Panc1 (cell line): ENCODE measurements around the gene CNTNAP1. TPM values are rescaled to one million over a fixed set of nuclear protein-coding genes. Genes with fewer than 3 reads are reported as not detected.
"Not testable (repeated sequence)": the region's sequence is repeated elsewhere in the genome, so short reads cannot be mapped to it uniquely, and the experiment has no call there.

ENCODE experiments used
- ATAC-seq: fragments of 200-7000 bp; cut with Tn5 transposase; 2 replicates; pipeline ENCODE4 v1.9.1; 2020; ENCODE audit warnings: mild to moderate bottlenecking, moderate library complexity
- BruUV-seq: library from RNA; stranded (reverse); fragments of 400-500 nt; replicated peaks from 2 replicates; lab custom pipeline; 2021; lab: Mats Ljungman, UMichigan
- CTCF ChIA-PET: fragments of 300-600 bp; sonication (Branson Sonifier 250); formaldehyde crosslinking; loops from one replicate; lab custom pipeline; 2022; ENCODE audit warnings: antibody characterized with exemption; lab: Charles Lee
- POLR2A ChIA-PET: fragments of 300-600 bp; sonication (Branson Sonifier 250); formaldehyde crosslinking; loops from one replicate; lab custom pipeline; 2022; ENCODE audit warnings: antibody characterized with exemption; lab: Charles Lee
- DNase-seq: peaks from one replicate; pipeline ENCODE4 v3.0.0-alpha.2; 2010; ENCODE audit warnings: low read depth, low spot score
- H3K27ac ChIP-seq: 2 replicates; pipeline ENCODE4 v1.5.1; 2011; ENCODE audit warnings: mild to moderate bottlenecking, low read length, inconsistent platforms
- H3K27me3 ChIP-seq: fragments of 200-500 bp; sonication (Bioruptor generic); 2 replicates; pipeline ENCODE4 v1.6.0; 2014; ENCODE audit warnings: low read length, inconsistent platforms; ENCODE audit not compliant: control insufficient read depth, insufficient read depth
- H3K36me3 ChIP-seq: fragments of 200-500 bp; sonication (Bioruptor generic); 2 replicates; pipeline ENCODE4 v1.5.1; 2014; ENCODE audit warnings: inconsistent platforms, mild to moderate bottlenecking, low read length, moderate library complexity; ENCODE audit not compliant: control insufficient read depth, insufficient read depth
- H3K4me1 ChIP-seq: 2 replicates; pipeline ENCODE4 v1.5.1; 2011; ENCODE audit warnings: inconsistent platforms, mild to moderate bottlenecking, low read length, moderate library complexity; ENCODE audit not compliant: control insufficient read depth, insufficient read depth
- H3K4me3 ChIP-seq, 2 experiments: 2 replicates each; pipeline ENCODE4 v1.5.1; 2011 to 2012; ENCODE audit warnings: low read depth in 2 of 2, low read length in 2 of 2, mild to moderate bottlenecking in 2 of 2, inconsistent platforms in 1 of 2, moderate library complexity in 1 of 2
- H3K9me3 ChIP-seq: fragments of 200-500 bp; sonication (Bioruptor generic); 2 replicates; pipeline ENCODE4 v1.5.1; 2014; ENCODE audit warnings: low read depth, mild to moderate bottlenecking, inconsistent platforms, low read length, moderate library complexity; ENCODE audit not compliant: control insufficient read depth, insufficient read depth
- POLR2AphosphoS5 ChIP-seq: IDR thresholded peaks from 2 replicates; pipeline ENCODE4 v1.6.1; 2012; ENCODE audit warnings: mild to moderate bottlenecking, low read depth, low read length, moderate library complexity
- SIN3A ChIP-seq: IDR thresholded peaks from 2 replicates; pipeline ENCODE4 v1.6.1; 2012; ENCODE audit warnings: low read depth, mild to moderate bottlenecking, low read length, moderate library complexity, borderline replicate concordance; ENCODE audit not compliant: insufficient read depth
- TCF7L2 ChIP-seq: IDR thresholded peaks from 2 replicates; pipeline ENCODE4 v1.6.1; 2011; ENCODE audit warnings: mild to moderate bottlenecking, low read depth, low read length, inconsistent platforms
- in situ Hi-C: cut with HindIII; loops from 2 replicates; pipeline ENCODE4 v1.10.0; 2016; ENCODE audit warnings: low sequenced_read_pairs, low pct_unique_long_range_greater_than_20kb
- intact Hi-C: fragments of 100-400 bp; cut with micrococcal nuclease; formaldehyde crosslinking; loops from one replicate; pipeline ENCODE4 v1.10.0; 2022; ENCODE audit not compliant: unreplicated experiment
- total RNA-seq: library from RNA; stranded (reverse); gene quantifications from one replicate; pipeline ENCODE4 v1.2.1, GENCODE V29; 2021; ENCODE audit not compliant: unreplicated experiment
- TF ChIP-seq, protein P1 (sequence below), 2 experiments: IDR thresholded peaks; 2 replicates each; pipeline ENCODE4 v1.6.1; 2011 to 2012; ENCODE audit warnings: low read depth in 2 of 2, control low read depth in 1 of 2, low read length in 1 of 2, mild to moderate bottlenecking in 1 of 2, moderate library complexity in 1 of 2; ENCODE audit not compliant: insufficient read depth in 1 of 2
- TF ChIP-seq, protein P2 (sequence below): fragments of 450-650 bp; IDR thresholded peaks from 2 replicates; pipeline ENCODE4 v1.5.1; 2017; ENCODE audit warnings: mild to moderate bottlenecking

The CNTNAP1 gene
- total RNA-seq, 1 experiment from 2014 or later: 20.4 TPM

DNA sequence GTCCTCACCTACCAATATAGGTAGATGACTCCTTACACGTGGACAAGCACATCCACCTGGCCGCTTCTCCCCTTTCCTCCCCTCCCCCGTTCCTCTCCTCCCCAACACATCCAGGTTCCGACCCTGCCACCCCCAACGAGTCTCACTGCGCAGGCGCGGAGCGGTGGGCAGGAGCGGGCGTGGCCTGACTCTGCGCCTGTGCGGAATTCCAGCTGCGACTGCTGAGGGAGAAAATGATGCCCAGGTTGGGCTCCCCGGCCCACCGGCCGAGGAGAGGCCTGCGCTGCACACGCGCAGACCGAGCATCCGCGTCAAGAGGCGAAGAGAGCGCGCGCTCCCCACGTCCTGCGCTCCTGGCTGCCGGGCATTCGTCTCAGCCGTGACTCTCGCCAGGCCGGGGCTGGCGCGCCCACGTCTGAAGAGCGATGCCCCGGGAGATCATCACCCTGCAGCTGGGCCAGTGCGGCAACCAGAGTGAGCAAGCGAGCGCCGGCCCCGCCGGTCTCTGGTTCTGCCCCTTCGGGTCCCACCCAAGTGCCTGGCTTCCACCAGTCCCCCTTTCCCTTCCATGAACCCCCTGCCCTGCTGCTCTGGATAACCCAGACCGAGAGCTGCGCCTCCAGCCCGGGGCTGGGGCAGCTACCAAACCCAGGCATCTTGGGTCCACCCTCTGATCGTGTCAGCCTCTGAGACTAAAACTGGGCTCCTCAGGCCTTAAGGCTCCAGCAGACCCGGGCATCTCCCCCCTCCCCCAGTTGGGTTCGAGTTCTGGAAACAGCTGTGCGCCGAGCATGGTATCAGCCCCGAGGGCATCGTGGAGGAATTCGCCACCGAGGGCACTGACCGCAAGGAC lies 23.0 kb upstream of the CNTNAP1 start, which contains the start of gene TUBG2:
TSS of gene TUBG2 (plus strand) at position 206 of the 853 bp plus-strand sequence. CDS start at position 426, 220 bp downstream.
- Histone ChIP-seq H3K27me3 (no peaks in the 10 kb centered on the region), H3K9me3 (no peaks in the 10 kb centered on the region), H3K27ac (peak within 1 kb of the TSS; percentile 77), H3K4me3 (peak within 1 kb of the TSS; percentile 70 to 76), H3K4me1 (peaks cover 9% of the 10 kb centered on the region), H3K36me3 (no peaks in the 10 kb centered on the region; the same call in 1 of the 2 replicates)
- ChIA-PET CTCF (no interaction called here), POLR2A (interaction anchor here (0.6 to 0.7 kb wide), 2 partner anchors 75 to 382 kb away, joined by 3 to 4 read pairs; no protein-coding TSS in a partner anchor)
- no TSS peak for BruUV-seq
- intact Hi-C loops (no loop called here), in situ Hi-C loops (no loop called here)
- ATAC-seq (peak; percentile 94), DNase-seq (no peak)
- peak; percentile 70 for TF ChIP-seq POLR2AphosphoS5
- TF ChIP-seq, protein P1, sequence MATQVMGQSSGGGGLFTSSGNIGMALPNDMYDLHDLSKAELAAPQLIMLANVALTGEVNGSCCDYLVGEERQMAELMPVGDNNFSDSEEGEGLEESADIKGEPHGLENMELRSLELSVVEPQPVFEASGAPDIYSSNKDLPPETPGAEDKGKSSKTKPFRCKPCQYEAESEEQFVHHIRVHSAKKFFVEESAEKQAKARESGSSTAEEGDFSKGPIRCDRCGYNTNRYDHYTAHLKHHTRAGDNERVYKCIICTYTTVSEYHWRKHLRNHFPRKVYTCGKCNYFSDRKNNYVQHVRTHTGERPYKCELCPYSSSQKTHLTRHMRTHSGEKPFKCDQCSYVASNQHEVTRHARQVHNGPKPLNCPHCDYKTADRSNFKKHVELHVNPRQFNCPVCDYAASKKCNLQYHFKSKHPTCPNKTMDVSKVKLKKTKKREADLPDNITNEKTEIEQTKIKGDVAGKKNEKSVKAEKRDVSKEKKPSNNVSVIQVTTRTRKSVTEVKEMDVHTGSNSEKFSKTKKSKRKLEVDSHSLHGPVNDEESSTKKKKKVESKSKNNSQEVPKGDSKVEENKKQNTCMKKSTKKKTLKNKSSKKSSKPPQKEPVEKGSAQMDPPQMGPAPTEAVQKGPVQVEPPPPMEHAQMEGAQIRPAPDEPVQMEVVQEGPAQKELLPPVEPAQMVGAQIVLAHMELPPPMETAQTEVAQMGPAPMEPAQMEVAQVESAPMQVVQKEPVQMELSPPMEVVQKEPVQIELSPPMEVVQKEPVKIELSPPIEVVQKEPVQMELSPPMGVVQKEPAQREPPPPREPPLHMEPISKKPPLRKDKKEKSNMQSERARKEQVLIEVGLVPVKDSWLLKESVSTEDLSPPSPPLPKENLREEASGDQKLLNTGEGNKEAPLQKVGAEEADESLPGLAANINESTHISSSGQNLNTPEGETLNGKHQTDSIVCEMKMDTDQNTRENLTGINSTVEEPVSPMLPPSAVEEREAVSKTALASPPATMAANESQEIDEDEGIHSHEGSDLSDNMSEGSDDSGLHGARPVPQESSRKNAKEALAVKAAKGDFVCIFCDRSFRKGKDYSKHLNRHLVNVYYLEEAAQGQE (IDR thresholded peaks at IDR 0.05; ENCODE audit: insufficient read depth in 1 of 2, low read depth in 2 of 2, low read length in 1 of 2): no peak

DNA sequence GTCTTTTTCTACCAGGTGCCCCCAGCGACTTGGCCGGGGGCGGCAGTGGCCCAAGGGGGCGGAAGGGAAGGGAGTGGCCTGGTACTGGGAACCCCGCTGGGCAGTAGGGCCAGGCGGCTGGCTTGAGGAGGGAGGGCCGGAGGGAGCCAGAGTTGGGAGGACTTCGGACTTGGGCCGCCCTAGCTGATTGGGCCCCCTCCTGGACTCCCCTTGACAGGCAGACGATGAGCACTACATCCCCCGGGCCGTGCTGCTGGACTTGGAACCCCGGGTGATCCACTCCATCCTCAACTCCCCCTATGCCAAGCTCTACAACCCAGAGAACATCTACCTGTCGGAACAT lies 22.4 kb upstream of the CNTNAP1 start:
- in situ Hi-C loops, H3K9me3 ChIP-seq, H3K36me3 ChIP-seq, intact Hi-C loops, DNase-seq, H3K27me3 ChIP-seq, CTCF ChIA-PET, BruUV-seq, H3K4me1 ChIP-seq: not testable (repeated sequence)
- POLR2A ChIA-PET: interaction anchor here (0.6 kb wide), 1 partner anchor 383 kb away, joined by 3 read pairs; no protein-coding TSS in a partner anchor
- ATAC-seq: peak; percentile 48
- Histone ChIP-seq H3K4me3 (peak overlapping the region; percentile 70 to 76), H3K27ac (peak overlapping the region; percentile 77; the same call in 1 of the 2 replicates)

DNA sequence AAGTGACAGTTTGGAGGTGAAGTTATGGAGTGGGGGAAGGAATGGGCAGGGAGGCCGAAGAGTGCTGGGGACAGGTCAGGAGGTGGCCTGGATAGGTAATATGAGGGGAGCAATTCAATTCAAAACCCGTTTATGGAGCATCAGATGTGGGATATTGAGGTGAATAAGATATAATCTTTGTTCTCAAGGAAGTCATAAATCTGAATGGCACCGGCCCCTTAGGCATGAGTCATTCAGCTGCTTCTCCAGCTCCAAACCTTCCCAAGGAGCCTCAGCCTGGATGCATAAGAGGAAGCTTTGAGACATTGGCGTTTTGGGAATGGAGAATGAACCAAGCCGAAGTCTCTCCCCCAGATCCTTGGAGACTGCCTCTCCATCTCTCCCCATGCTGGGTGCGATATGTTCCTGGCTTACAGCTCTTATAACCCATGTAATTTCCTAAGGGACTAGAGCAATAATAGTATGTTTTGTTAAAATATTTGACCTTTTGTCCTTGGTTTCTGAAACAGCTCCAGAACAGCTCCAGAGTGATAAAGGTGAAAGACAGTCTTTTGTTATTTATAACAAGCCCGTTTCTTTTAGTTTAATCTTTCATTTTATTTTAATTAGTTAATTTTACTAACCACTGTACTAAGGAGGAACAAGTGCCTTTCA lies 21.5 kb upstream of the CNTNAP1 start:
- Histone ChIP-seq H3K9me3 (no peaks in the 10 kb centered on the region), H3K27me3 (no peaks in the 10 kb centered on the region), H3K4me3 (peak overlapping the region; percentile 44 to 70), H3K27ac (peak overlapping the region; percentile 57; the same call in 1 of the 2 replicates), H3K4me1 (peaks cover 9% of the 10 kb centered on the region), H3K36me3 (no peaks in the 10 kb centered on the region; the same call in 1 of the 2 replicates)
- in situ Hi-C loops (no loop called here), intact Hi-C loops (no loop called here)
- DNase-seq (no peak), ATAC-seq (no peak)
- ChIA-PET POLR2A (no interaction called here), CTCF (no interaction called here)
- TF ChIP-seq POLR2AphosphoS5: no peak
- TF ChIP-seq SIN3A: no peak
- TF ChIP-seq, protein P2, sequence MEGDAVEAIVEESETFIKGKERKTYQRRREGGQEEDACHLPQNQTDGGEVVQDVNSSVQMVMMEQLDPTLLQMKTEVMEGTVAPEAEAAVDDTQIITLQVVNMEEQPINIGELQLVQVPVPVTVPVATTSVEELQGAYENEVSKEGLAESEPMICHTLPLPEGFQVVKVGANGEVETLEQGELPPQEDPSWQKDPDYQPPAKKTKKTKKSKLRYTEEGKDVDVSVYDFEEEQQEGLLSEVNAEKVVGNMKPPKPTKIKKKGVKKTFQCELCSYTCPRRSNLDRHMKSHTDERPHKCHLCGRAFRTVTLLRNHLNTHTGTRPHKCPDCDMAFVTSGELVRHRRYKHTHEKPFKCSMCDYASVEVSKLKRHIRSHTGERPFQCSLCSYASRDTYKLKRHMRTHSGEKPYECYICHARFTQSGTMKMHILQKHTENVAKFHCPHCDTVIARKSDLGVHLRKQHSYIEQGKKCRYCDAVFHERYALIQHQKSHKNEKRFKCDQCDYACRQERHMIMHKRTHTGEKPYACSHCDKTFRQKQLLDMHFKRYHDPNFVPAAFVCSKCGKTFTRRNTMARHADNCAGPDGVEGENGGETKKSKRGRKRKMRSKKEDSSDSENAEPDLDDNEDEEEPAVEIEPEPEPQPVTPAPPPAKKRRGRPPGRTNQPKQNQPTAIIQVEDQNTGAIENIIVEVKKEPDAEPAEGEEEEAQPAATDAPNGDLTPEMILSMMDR: no peak
- TF ChIP-seq, protein P1 (IDR thresholded peaks at IDR 0.05; ENCODE audit: insufficient read depth in 1 of 2, low read depth in 2 of 2, low read length in 1 of 2): no peak
- TF ChIP-seq TCF7L2: no peak
- TSS peak; percentile 77 for BruUV-seq
